Mesodermal cell (in vitro differentiated cells): ENCODE results near the gene C1orf232.

Source experiments
- H3K27ac ChIP-seq: 2 replicates; pipeline ENCODE4 v1.7.0; 2013; ENCODE audit warnings: mild to moderate bottlenecking, low read depth, low read length, moderate library complexity; ENCODE audit not compliant: severe bottlenecking
- H3K36me3 ChIP-seq: 2 replicates; pipeline ENCODE4 v1.7.1; 2013; ENCODE audit warnings: mild to moderate bottlenecking, low read length, moderate library complexity; ENCODE audit not compliant: control insufficient read depth, insufficient read depth
- H3K4me1 ChIP-seq: one replicate; pipeline ENCODE4 v1.7.1; 2013; ENCODE audit warnings: mild to moderate bottlenecking, low read length; ENCODE audit not compliant: insufficient read depth, control insufficient read depth, poor library complexity, severe bottlenecking
- H3K4me3 ChIP-seq: 2 replicates; pipeline ENCODE4 v1.7.0; 2013; ENCODE audit warnings: low read length, control low read depth, mild to moderate bottlenecking; ENCODE audit not compliant: insufficient read depth, poor library complexity, severe bottlenecking; ENCODE audit errors: extremely low read depth
- H3K9me3 ChIP-seq: 2 replicates; pipeline ENCODE4 v1.7.1; 2013; ENCODE audit warnings: mild to moderate bottlenecking, low read length, moderate library complexity; ENCODE audit not compliant: control insufficient read depth
- WGBS, 2 experiments: methylation state at CpG; one replicate each; pipeline ENCODE4 v1.1.5; 2013; ENCODE audit warnings: missing lambda C conversion rate in 2 of 2; ENCODE audit not compliant: insufficient coverage in 2 of 2; 5-methylcytosine and 5-hydroxymethylcytosine counted together

The C1orf232 gene

DNA sequence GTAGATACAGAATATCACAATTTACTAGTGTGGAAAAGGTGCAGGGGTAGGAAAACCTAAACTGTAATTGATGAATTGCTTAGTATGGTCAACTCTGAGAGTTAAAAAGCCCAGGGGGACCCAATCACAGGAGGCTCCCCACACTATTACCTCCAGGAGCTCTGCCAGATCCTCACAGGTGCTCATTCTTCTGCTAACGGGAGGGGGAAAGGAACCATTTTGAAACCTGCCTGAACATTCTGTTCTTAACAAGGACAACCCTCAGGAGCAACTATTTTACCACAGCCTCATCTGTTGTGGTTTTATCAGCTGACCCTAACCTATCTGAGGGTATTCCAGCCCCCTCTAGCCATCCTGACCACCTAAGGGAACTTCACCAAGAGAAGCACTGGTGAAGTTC is 38.1 kb downstream of the C1orf232 start:
- Histone ChIP-seq H3K27ac (no peak overlapping the region), H3K4me3 (no peak overlapping the region), H3K4me1 (peaks cover 10% of the 10 kb centered on the region), H3K9me3 (no peaks in the 10 kb centered on the region), H3K36me3 (no peaks in the 10 kb centered on the region)
- 90% methylated on average over 1 of the region's 1 CpG; no CpG with 5 or more reads in 1 of the 2 experiments for WGBS, 2 experiments

GRCh38 chr1:26129778-26130177 is 39.0 kb downstream of the C1orf232 start:
- 100% methylated on average over 1 of the region's 4 CpGs for WGBS, 2 experiments
- Histone ChIP-seq H3K27ac (no peak overlapping the region), H3K9me3 (no peaks in the 10 kb centered on the region)

GRCh38 chr1:26127235-26128163 is 41.3 kb downstream of the C1orf232 start:
- no peak overlapping the region for H3K4me3 ChIP-seq
- no peaks in the 10 kb centered on the region for H3K36me3 ChIP-seq
- WGBS, 2 experiments, result 72 to 77% methylated on average over 7 to 9 of the region's 13 CpGs
- no peak overlapping the region for H3K27ac ChIP-seq
- no peaks in the 10 kb centered on the region for H3K9me3 ChIP-seq
- peaks cover 10% of the 10 kb centered on the region for H3K4me1 ChIP-seq

More at GRCh38 chr1:26129778-26130177, 39.0 kb downstream of the C1orf232 start:
- H3K4me3 ChIP-seq, result no peak overlapping the region
- H3K4me1 ChIP-seq, result peaks cover 10% of the 10 kb centered on the region
- no peaks in the 10 kb centered on the region for H3K36me3 ChIP-seq

- H3K4me3 ChIP-seq, result no peak overlapping the region
- H3K27ac ChIP-seq, result no peak overlapping the region
- H3K4me1 ChIP-seq, result peaks cover 10% of the 10 kb centered on the region
- no peaks in the 10 kb centered on the region for H3K36me3 ChIP-seq
- 82 to 94% methylated on average over 2 to 3 of the region's 9 CpGs for WGBS, 2 experiments
- no peaks in the 10 kb centered on the region for H3K9me3 ChIP-seq
These were observed 42.3 kb downstream of the C1orf232 start for GRCh38 chr1:26126321-26127084.

GRCh38 chr1:26125946-26126320 is 42.8 kb downstream of the C1orf232 start:
- WGBS, 2 experiments, result no CpG with 5 or more reads among the region's 1 CpG
- Histone ChIP-seq H3K4me3 (no peak overlapping the region), H3K36me3 (no peaks in the 10 kb centered on the region), H3K27ac (no peak overlapping the region), H3K4me1 (peaks cover 10% of the 10 kb centered on the region), H3K9me3 (no peaks in the 10 kb centered on the region)

DNA sequence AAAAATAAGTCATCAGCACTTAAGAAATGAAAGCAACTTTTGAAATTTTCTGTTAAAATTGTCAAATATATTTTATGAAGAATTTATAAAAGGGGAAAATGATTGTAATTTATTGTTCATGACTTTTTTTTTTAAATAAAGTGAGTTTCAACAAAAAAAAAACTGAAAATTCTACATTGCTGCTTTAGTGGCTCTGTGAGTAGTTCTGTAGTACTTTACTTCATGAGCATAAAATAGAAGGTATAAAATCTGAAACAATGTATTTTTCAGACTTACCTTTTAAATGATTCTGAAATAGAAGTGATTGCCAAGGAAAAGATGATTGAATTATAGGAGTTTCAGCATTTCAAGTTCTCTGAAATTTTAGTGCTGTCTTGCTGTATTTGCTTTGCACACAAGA is 43.4 kb downstream of the C1orf232 start:
- Histone ChIP-seq H3K4me3 (no peak overlapping the region), H3K36me3 (no peaks in the 10 kb centered on the region), H3K9me3 (no peaks in the 10 kb centered on the region), H3K4me1 (peaks cover 10% of the 10 kb centered on the region), H3K27ac (no peak overlapping the region)

DNA sequence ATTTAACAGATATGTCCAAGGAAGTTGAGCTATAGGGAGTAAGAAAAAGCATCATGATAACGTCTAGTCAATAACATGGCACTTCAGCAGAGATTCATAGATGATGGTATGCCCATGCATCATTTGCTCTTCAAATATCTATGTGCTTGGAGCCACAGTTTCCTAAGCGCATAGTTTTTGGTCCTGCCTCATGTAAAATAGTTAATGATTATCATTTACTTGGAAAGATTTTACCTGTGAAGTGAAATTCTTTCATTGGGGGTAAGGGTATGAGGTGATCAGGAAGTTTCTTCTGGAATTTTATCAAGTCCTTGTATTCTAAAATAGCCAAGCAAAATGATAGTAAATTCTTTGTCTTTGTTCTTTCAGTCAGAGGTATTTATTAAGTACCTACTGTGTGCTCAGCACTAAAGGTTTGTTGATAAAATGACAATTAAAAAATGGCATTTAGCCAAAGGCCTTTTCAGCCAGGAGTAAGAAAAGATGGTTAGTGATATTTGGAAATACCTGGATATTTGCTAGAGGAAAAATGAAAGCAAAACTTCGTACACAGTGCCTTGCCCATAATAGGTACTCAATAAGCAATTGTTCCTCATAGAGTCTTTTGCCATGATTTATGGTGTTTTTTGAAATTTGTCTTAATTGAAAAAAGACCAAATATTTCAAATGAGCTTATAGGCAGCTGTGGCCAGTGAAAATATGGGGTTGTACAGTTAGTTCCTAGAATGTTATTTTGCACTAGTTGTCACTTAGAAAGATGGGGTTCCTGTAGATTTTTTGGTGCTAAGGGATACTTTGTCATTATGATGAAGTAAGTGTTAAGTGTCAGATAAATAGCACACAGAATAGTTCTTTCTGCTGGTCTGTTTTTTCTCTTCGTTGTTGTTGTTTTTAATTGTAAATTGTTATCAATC is 44.1 kb downstream of the C1orf232 start:
- Histone ChIP-seq H3K4me3 (no peak overlapping the region), H3K9me3 (no peaks in the 10 kb centered on the region), H3K4me1 (peaks cover 10% of the 10 kb centered on the region), H3K36me3 (no peaks in the 10 kb centered on the region), H3K27ac (no peak overlapping the region)
- 100% methylated on average over 1 of the region's 4 CpGs; no CpG with 5 or more reads in 1 of the 2 experiments for WGBS, 2 experiments

DNA sequence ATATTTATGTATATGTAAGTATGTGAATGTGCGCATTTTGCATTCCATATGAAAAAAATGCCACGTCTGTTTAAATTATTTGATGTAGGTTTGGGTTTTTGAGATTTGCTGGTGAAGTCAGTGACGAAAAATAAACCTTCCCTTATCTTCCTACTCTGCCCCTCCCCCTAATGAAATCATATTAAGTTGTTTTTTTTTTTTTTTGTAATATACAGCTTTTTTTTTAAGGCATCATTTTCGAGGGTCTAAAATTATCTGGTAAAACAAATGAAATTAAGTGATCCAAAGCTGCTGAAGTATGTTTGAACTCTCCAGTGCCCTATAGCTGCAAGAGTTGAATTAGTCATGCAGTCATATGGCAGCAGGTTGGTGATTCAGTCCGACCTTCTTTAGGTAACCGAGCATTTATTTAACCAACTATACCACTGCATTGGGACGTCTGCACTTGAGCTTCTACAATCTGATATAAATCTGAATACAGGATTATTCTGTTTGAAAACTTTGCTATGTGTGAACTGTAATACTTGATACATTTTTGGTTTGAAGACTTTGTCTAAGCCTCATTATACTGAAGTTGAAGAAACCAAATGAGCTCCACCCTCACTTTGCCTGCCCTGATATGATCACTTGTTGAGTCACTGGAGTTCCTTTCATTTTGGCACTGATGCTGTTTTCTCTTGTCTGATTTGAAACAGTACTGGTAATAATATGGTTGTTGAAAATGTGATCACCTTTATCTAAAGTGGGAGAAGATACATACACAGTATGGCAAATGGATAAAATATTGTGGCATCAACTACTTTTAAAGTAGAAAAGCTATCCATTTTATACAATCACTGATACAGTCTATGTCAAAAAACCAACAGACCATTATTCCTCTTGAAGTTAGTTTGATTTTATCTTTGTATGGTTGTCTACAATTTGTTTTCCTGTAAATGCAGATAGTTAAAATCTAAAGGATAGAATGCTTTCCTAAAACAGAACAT is 45.5 kb downstream of the C1orf232 start:
- H3K4me3 ChIP-seq, result no peak overlapping the region
- no peak overlapping the region for H3K27ac ChIP-seq
- no peaks in the 10 kb centered on the region for H3K36me3 ChIP-seq
- peaks cover 10% of the 10 kb centered on the region for H3K4me1 ChIP-seq
- no peaks in the 10 kb centered on the region for H3K9me3 ChIP-seq
- no CpG with 5 or more reads among the region's 7 CpGs for WGBS, 2 experiments

GRCh38 chr1:26121854-26122773 is 46.6 kb downstream of the C1orf232 start:
- peak overlapping the region; percentile 44 for H3K27ac ChIP-seq

More at GRCh38 chr1:26121854-26122773, 46.6 kb downstream of the C1orf232 start:
- no peaks in the 10 kb centered on the region for H3K36me3 ChIP-seq
- WGBS, 2 experiments, result 97 to 100% methylated on average over 3 to 6 of the region's 8 CpGs
- no peaks in the 10 kb centered on the region for H3K9me3 ChIP-seq
- H3K4me3 ChIP-seq, result no peak overlapping the region
- peaks cover 2% of the 10 kb centered on the region for H3K4me1 ChIP-seq
